RWPE1 (cell line): ENCODE data around the gene ELF1.

Experiments used
- CTCF ChIA-PET: fragments of 350-600 bp; sonication (Branson Sonifier 250); formaldehyde crosslinking; extraction: SDS; loops from one replicate; lab custom pipeline; 2021; lab: Yijun Ruan, JAX
- POLR2A ChIA-PET: fragments of 400-600 bp; formaldehyde crosslinking; extraction: SDS; loops from one replicate; lab custom pipeline; 2020; ENCODE audit warnings: antibody characterized with exemption; ENCODE audit not compliant: low non-redundant PET; lab: Yijun Ruan, JAX
- DNase-seq: peaks from one replicate; pipeline ENCODE4 v3.0.0; 2012; ENCODE audit warnings: low spot score
- H3K27ac ChIP-seq: fragments of 450-650 bp; 2 replicates; pipeline ENCODE4 v1.5.1; 2017
- CTCF ChIP-seq: fragments of 450-650 bp; conservative IDR thresholded peaks from 2 replicates; pipeline ENCODE4 v1.5.1; 2017; ENCODE audit warnings: low read depth, mild to moderate bottlenecking

The ELF1 gene

GRCh38 chr13:41011382-41011956 lies 7.6 kb downstream of the ELF1 start:
- DNase-seq, result no peak
- no peak for TF ChIP-seq CTCF
- ChIA-PET POLR2A (no interaction called here), CTCF (interaction anchor here (0.6 to 0.8 kb wide), 2 partner anchors 49 to 1025 kb away, joined by 4 to 6 read pairs; no protein-coding TSS in a partner anchor)
- H3K27ac ChIP-seq, result 0 out of 2 replicates have a peak overlapping the region, but pooled peaks have one; percentile 28

- peak; percentile 64 for DNase-seq
- POLR2A ChIA-PET, result no interaction called here
- no peak overlapping the region for H3K27ac ChIP-seq
- TF ChIP-seq CTCF, result no peak
- CTCF ChIA-PET, result interaction anchor here (0.6 kb wide), 1 partner anchor 65 kb away, joined by 3 read pairs; no protein-coding TSS in a partner anchor
Measured at GRCh38 chr13:41008349-41008980, 10.7 kb downstream of the ELF1 start.

GRCh38 chr13:41007744-41008128 lies 11.4 kb downstream of the ELF1 start:
- H3K27ac ChIP-seq, result no peak overlapping the region
- no peak for TF ChIP-seq CTCF
- CTCF ChIA-PET, result no interaction called here
- POLR2A ChIA-PET, result no interaction called here
- DNase-seq, result no peak

- DNase-seq, result no peak
- CTCF ChIA-PET, result no interaction called here
- POLR2A ChIA-PET, result no interaction called here
- H3K27ac ChIP-seq, result no peak overlapping the region
- TF ChIP-seq CTCF, result no peak
Measured at GRCh38 chr13:41006978-41007743, 12.0 kb downstream of the ELF1 start.

- no peak for TF ChIP-seq CTCF
- no peak for DNase-seq
- POLR2A ChIA-PET, result no interaction called here
- H3K27ac ChIP-seq, result no peak overlapping the region
- CTCF ChIA-PET, result interaction anchor here (0.6 kb wide), 1 partner anchor 25 kb away, joined by 3 read pairs; no protein-coding TSS in a partner anchor
Measured at GRCh38 chr13:41006306-41006705, 12.8 kb downstream of the ELF1 start.

GRCh38 chr13:41005704-41006103 lies 13.4 kb downstream of the ELF1 start:
- H3K27ac ChIP-seq, result no peak overlapping the region
- ChIA-PET POLR2A (no interaction called here), CTCF (no interaction called here)
- no peak for DNase-seq
- no peak for TF ChIP-seq CTCF
